GM12878 (cell line): ENCODE results near the gene ATXN1L. TPM values are rescaled to one million over a fixed set of nuclear protein-coding genes. Genes with fewer than 3 reads are reported as not detected.

ENCODE experiments used
- ATAC-seq: fragments of 200-7000 bp; cut with Tn5 transposase; 3 replicates; pipeline ENCODE4 v1.9.1; 2020; ENCODE audit warnings: mild to moderate bottlenecking, moderate library complexity
- BruUV-seq: library from RNA; stranded (reverse); fragments of 400-500 nt; replicated peaks from 2 replicates; lab custom pipeline; 2021; lab: Mats Ljungman, UMichigan
- CTCF ChIA-PET: fragments of 300-600 bp; sonication (Branson Sonifier 250); formaldehyde crosslinking; extraction: SDS; loops from one replicate; lab custom pipeline; 2021; ENCODE audit warnings: inconsistent platforms; lab: Yijun Ruan, JAX
- POLR2A ChIA-PET: fragments of 350-600 bp; formaldehyde crosslinking; extraction: SDS; loops from one replicate; lab custom pipeline; 2021; ENCODE audit warnings: inconsistent platforms; lab: Charles Lee
- RAD21 ChIA-PET: fragments of 300-600 bp; sonication (Branson Sonifier 250); formaldehyde crosslinking; loops from one replicate; lab custom pipeline; 2023; ENCODE audit warnings: antibody characterized with exemption; ENCODE audit not compliant: unreplicated experiment; lab: Charles Lee
- SMC1A ChIA-PET: fragments of 300-600 bp; sonication (Branson Sonifier 250); formaldehyde crosslinking; loops from one replicate; lab custom pipeline; 2023; ENCODE audit not compliant: unreplicated experiment, uncharacterized antibody; lab: Charles Lee
- DNase-seq: peaks from one replicate; pipeline ENCODE4 v3.0.0-alpha.2; 2011; ENCODE audit warnings: low read depth, low spot score
- FAIRE-seq: peaks from 3 replicates; lab custom pipeline; 2011; peaks lifted over from hg19 to GRCh38; lab: Jason Lieb, UNC
- H2AFZ ChIP-seq: 2 replicates; pipeline ENCODE4 v1.6.0; 2011; ENCODE audit warnings: low read depth, low read length, control low read depth; ENCODE audit not compliant: control insufficient read depth
- H3K27ac ChIP-seq: 2 replicates; pipeline ENCODE4 v1.5.1; 2011; ENCODE audit warnings: control low read depth; ENCODE audit not compliant: control insufficient read depth, insufficient read depth
- H3K27me3 ChIP-seq, 2 experiments: replicated peaks in 1 of 2; 2 replicates each; pipeline versions ENCODE4 v1.6.0 to v1.6.1; 2011; ENCODE audit warnings: low read length in 1 of 2; ENCODE audit not compliant: control insufficient read depth in 2 of 2, insufficient read depth in 2 of 2
- H3K36me3 ChIP-seq, 2 experiments: 2 replicates each; pipeline ENCODE4 v1.5.1; 2011; ENCODE audit warnings: low read length in 1 of 2; ENCODE audit not compliant: control insufficient read depth in 2 of 2, insufficient read depth in 2 of 2
- H3K4me1 ChIP-seq: 2 replicates; pipeline ENCODE4 v1.6.1; 2011; ENCODE audit warnings: mild to moderate bottlenecking, low read length, moderate library complexity, mixed read lengths; ENCODE audit not compliant: control insufficient read depth, insufficient read depth
- H3K4me2 ChIP-seq: 2 replicates; pipeline ENCODE4 v1.6.0; 2011; ENCODE audit warnings: control low read depth; ENCODE audit not compliant: control insufficient read depth, insufficient read depth
- H3K4me3 ChIP-seq: fragments of 200-600 bp; sonication (generic); 2 replicates; pipeline ENCODE4 v1.5.1; 2016
- H3K79me2 ChIP-seq: 2 replicates; pipeline ENCODE4 v1.6.0; 2011; ENCODE audit warnings: low read length; ENCODE audit not compliant: control insufficient read depth, insufficient read depth
- H3K9ac ChIP-seq: 2 replicates; pipeline ENCODE4 v1.8.0; 2011; ENCODE audit warnings: low read length, control low read depth, mixed read lengths; ENCODE audit not compliant: control insufficient read depth, insufficient read depth
- H3K9me3 ChIP-seq: replicated peaks from 3 replicates; pipeline ENCODE4 v1.5.1; 2011; ENCODE audit warnings: mild to moderate bottlenecking, low read length; ENCODE audit not compliant: control insufficient read depth, insufficient read depth
- H4K20me1 ChIP-seq: 2 replicates; pipeline ENCODE4 v1.6.0; 2011; ENCODE audit not compliant: control insufficient read depth, insufficient read depth
- BHLHE40 ChIP-seq, 2 experiments: fragments of 450-650 bp in 1 of 2; IDR thresholded peaks; 2 replicates each; pipeline ENCODE4 v1.6.1; 2011 to 2017; ENCODE audit warnings: low read depth in 2 of 2, borderline replicate concordance in 1 of 2, improper control_type of control experiment in 1 of 2, low read length in 1 of 2, mild to moderate bottlenecking in 1 of 2
- BRCA1 ChIP-seq: IDR thresholded peaks from 2 replicates; pipeline ENCODE4 v1.6.1; 2011; ENCODE audit warnings: low read depth, low read length, improper control_type of control experiment
- CBFB ChIP-seq: IDR thresholded peaks from 2 replicates; pipeline ENCODE4 v1.6.1; 2016; ENCODE audit warnings: antibody characterized with exemption, low read depth
- FOXM1 ChIP-seq: IDR thresholded peaks from 2 replicates; pipeline ENCODE4 v1.6.1; 2012; ENCODE audit warnings: low read depth, mild to moderate bottlenecking, inconsistent platforms, low read length, moderate library complexity
- HDAC2 ChIP-seq: fragments of 200-600 bp; sonication (generic); IDR thresholded peaks from 2 replicates; pipeline ENCODE4 v1.6.1; 2017
- HDGF ChIP-seq: fragments of 450-650 bp; IDR thresholded peaks from 2 replicates; pipeline ENCODE4 v1.6.1; 2016; ENCODE audit warnings: antibody characterized with exemption
- MEF2B ChIP-seq: fragments of 450-650 bp; IDR thresholded peaks from 2 replicates; pipeline ENCODE4 v1.6.1; 2018; ENCODE audit warnings: mild to moderate bottlenecking, moderate library complexity; ENCODE audit not compliant: partially characterized antibody, poor library complexity, severe bottlenecking
- MXI1 ChIP-seq: fragments of 150-350 bp; IDR thresholded peaks from 2 replicates; pipeline ENCODE4 v1.6.1; 2011; ENCODE audit warnings: low read depth, mild to moderate bottlenecking, inconsistent platforms, low read length, improper control_type of control experiment
- PAX8 ChIP-seq: fragments of 450-650 bp; IDR thresholded peaks from 2 replicates; pipeline ENCODE4 v1.6.1; 2017; ENCODE audit warnings: mild to moderate bottlenecking, moderate library complexity
- YY1 ChIP-seq: IDR thresholded peaks from 2 replicates; pipeline ENCODE4 v1.6.1; 2011; ENCODE audit warnings: low read depth, mild to moderate bottlenecking, low read length
- ZBED1 ChIP-seq: IDR thresholded peaks from 2 replicates; pipeline ENCODE4 v1.6.1; 2016; ENCODE audit warnings: borderline replicate concordance
- ZNF622 ChIP-seq: fragments of 450-650 bp; IDR thresholded peaks from 2 replicates; pipeline ENCODE4 v1.6.1; 2017; ENCODE audit warnings: mild to moderate bottlenecking, inconsistent platforms
- ZSCAN29 ChIP-seq: fragments of 450-650 bp; IDR thresholded peaks from 2 replicates; pipeline ENCODE4 v1.6.1; 2017; ENCODE audit warnings: mild to moderate bottlenecking, moderate library complexity
- WGBS: methylation state at CpG from one replicate; pipeline ENCODE4 v1.1.6; 2016; ENCODE audit warnings: low lambda C conversion rate; ENCODE audit not compliant: insufficient replicate concordance, insufficient coverage; ENCODE audit errors: missing lambda C conversion rate; 5-methylcytosine and 5-hydroxymethylcytosine counted together
- in situ Hi-C: fragments of 300-500 bp; cut with MboI; formaldehyde crosslinking; loops from 9 replicates; pipeline ENCODE4 v1.14.3; 2018; ENCODE audit warnings: mixed read lengths
- intact Hi-C: fragments of 100-400 bp; cut with micrococcal nuclease; formaldehyde crosslinking; loops from one replicate; pipeline ENCODE4 v1.14.2; 2022; ENCODE audit not compliant: unreplicated experiment
- polyA plus RNA-seq, 11 experiments: library from polyadenylated mRNA; depleted of rRNA in 4 of 11; unstranded in 6 of 11; stranded (reverse) in 5 of 11; fragments of >200 nt; fragmentation: Nextera tagmentation in 4 of 11; fragmentation: Illumina TruSeq in 1 of 11; extraction: Ambion mirVana in 4 of 11; extraction: Trizol in 1 of 11; gene quantifications; 1 replicate in 1 of 11; 2 replicates in 10 of 11; pipeline versions ENCODE4 v1.2.1 to v1.2.3, GENCODE V29; 2011 to 2016; ENCODE audit warnings: inconsistent platforms in 2 of 11, missing spikeins in 2 of 11, low read depth in 1 of 11
- total RNA-seq, 4 experiments: library from RNA; depleted of rRNA in 3 of 4; stranded (reverse); fragments of >200 nt in 3 of 4; fragmentation: Illumina TruSeq in 1 of 4; extraction: Trizol in 1 of 4; gene quantifications; 2 replicates each; pipeline versions ENCODE4 v1.2.1 to v1.2.3, GENCODE V29; 2013 to 2021
- TF ChIP-seq, protein P1 (sequence below): fragments of 150-350 bp; IDR thresholded peaks from 2 replicates; pipeline ENCODE4 v1.6.1; 2016; ENCODE audit warnings: low read depth, low read length
- TF ChIP-seq, protein P2 (sequence below): IDR thresholded peaks from 2 replicates; pipeline ENCODE4 v1.6.1; 2011; ENCODE audit warnings: low read depth, low read length, improper control_type of control experiment, borderline replicate concordance
- TF ChIP-seq, protein P3 (sequence below): fragments of 450-650 bp; IDR thresholded peaks from 2 replicates; pipeline ENCODE4 v1.6.1; 2016; ENCODE audit warnings: mild to moderate bottlenecking, moderate library complexity, borderline replicate concordance

Gene ATXN1L
- total and polyA plus RNA-seq, 10 of the 15 experiments (the other 5 are each of a cell fraction or from before 2014, with no cell fraction given), result 1.8 to 14.6 (median 9.2) TPM

DNA sequence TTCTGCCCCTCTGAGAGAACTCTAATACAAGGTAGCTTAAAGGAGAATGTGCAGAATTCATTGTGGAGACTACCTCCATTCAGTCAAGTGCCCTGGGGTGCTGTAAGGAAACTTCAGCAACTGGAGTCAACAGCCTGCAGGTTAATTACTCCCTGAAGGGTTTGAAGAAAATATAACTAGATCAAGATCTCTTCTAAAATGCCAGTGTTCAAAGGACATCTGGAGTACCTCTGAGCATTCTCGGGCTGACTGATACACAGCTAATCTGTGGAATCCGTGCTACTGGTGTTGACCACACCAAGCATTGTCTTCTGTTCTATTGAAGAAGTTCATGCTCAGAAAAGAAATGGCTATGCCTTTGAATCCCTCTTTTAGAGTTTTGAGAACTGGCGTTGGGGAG is 11.5 kb upstream of the ATXN1L start:
- in situ Hi-C loops (no loop called here), intact Hi-C loops (no loop called here)
- TF ChIP-seq YY1 (no peak), BHLHE40 (IDR thresholded peaks at IDR 0.05; ENCODE audit: borderline replicate concordance in 1 of 2, low read depth in 2 of 2, low read length in 1 of 2) (no peak), MXI1 (no peak), HDAC2 (no peak), FOXM1 (no peak), ZBED1 (no peak), CBFB (no peak), ZSCAN29 (no peak), PAX8 (no peak), ZNF622 (no peak), MEF2B (no peak), HDGF (no peak), BRCA1 (no peak)
- TF ChIP-seq, protein P1, sequence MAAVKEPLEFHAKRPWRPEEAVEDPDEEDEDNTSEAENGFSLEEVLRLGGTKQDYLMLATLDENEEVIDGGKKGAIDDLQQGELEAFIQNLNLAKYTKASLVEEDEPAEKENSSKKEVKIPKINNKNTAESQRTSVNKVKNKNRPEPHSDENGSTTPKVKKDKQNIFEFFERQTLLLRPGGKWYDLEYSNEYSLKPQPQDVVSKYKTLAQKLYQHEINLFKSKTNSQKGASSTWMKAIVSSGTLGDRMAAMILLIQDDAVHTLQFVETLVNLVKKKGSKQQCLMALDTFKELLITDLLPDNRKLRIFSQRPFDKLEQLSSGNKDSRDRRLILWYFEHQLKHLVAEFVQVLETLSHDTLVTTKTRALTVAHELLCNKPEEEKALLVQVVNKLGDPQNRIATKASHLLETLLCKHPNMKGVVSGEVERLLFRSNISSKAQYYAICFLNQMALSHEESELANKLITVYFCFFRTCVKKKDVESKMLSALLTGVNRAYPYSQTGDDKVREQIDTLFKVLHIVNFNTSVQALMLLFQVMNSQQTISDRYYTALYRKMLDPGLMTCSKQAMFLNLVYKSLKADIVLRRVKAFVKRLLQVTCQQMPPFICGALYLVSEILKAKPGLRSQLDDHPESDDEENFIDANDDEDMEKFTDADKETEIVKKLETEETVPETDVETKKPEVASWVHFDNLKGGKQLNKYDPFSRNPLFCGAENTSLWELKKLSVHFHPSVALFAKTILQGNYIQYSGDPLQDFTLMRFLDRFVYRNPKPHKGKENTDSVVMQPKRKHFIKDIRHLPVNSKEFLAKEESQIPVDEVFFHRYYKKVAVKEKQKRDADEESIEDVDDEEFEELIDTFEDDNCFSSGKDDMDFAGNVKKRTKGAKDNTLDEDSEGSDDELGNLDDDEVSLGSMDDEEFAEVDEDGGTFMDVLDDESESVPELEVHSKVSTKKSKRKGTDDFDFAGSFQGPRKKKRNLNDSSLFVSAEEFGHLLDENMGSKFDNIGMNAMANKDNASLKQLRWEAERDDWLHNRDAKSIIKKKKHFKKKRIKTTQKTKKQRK, result no peak
- TF ChIP-seq, protein P2, sequence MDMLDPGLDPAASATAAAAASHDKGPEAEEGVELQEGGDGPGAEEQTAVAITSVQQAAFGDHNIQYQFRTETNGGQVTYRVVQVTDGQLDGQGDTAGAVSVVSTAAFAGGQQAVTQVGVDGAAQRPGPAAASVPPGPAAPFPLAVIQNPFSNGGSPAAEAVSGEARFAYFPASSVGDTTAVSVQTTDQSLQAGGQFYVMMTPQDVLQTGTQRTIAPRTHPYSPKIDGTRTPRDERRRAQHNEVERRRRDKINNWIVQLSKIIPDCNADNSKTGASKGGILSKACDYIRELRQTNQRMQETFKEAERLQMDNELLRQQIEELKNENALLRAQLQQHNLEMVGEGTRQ, result no peak
- TF ChIP-seq, protein P3, sequence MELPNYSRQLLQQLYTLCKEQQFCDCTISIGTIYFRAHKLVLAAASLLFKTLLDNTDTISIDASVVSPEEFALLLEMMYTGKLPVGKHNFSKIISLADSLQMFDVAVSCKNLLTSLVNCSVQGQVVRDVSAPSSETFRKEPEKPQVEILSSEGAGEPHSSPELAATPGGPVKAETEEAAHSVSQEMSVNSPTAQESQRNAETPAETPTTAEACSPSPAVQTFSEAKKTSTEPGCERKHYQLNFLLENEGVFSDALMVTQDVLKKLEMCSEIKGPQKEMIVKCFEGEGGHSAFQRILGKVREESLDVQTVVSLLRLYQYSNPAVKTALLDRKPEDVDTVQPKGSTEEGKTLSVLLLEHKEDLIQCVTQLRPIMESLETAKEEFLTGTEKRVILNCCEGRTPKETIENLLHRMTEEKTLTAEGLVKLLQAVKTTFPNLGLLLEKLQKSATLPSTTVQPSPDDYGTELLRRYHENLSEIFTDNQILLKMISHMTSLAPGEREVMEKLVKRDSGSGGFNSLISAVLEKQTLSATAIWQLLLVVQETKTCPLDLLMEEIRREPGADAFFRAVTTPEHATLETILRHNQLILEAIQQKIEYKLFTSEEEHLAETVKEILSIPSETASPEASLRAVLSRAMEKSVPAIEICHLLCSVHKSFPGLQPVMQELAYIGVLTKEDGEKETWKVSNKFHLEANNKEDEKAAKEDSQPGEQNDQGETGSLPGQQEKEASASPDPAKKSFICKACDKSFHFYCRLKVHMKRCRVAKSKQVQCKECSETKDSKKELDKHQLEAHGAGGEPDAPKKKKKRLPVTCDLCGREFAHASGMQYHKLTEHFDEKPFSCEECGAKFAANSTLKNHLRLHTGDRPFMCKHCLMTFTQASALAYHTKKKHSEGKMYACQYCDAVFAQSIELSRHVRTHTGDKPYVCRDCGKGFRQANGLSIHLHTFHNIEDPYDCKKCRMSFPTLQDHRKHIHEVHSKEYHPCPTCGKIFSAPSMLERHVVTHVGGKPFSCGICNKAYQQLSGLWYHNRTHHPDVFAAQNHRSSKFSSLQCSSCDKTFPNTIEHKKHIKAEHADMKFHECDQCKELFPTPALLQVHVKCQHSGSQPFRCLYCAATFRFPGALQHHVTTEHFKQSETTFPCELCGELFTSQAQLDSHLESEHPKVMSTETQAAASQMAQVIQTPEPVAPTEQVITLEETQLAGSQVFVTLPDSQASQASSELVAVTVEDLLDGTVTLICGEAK, result no peak
- DNase-seq (no peak), ATAC-seq (no peak), FAIRE-seq (no peak)
- CTCF ChIA-PET, result interaction anchor here (1.6 kb wide), 1 partner anchor 8 kb away, joined by 3 read pairs; no protein-coding TSS in a partner anchor
- Histone ChIP-seq H3K9me3 (no peaks in the 10 kb centered on the region), H3K27me3 (no peaks in the 10 kb centered on the region), H3K4me2 (no peak overlapping the region), H3K27ac (no peak overlapping the region), H2AFZ (no peak overlapping the region), H3K4me1 (no peaks in the 10 kb centered on the region), H3K36me3 (no peaks in the 10 kb centered on the region), H3K4me3 (no peak overlapping the region), H3K9ac (no peak overlapping the region), H3K79me2 (no peaks in the 10 kb centered on the region), H4K20me1 (no peaks in the 10 kb centered on the region)
- SMC1A ChIA-PET, result interaction anchor here (1.0 kb wide), 1 partner anchor 17 kb away, joined by 3 read pairs; no protein-coding TSS in a partner anchor
- BruUV-seq, result no TSS peak
- 94% methylated on average over 3 of the region's 3 CpGs for WGBS
- RAD21 ChIA-PET, result no interaction called here
- POLR2A ChIA-PET, result no interaction called here
